GM13977 (cell line): ENCODE results near the gene EPPIN.
"Not testable (repeated sequence)": the region's sequence is repeated elsewhere in the genome, so short reads cannot be mapped to it uniquely, and the experiment has no call there.

ENCODE experiments used
- DNase-seq: peaks from one replicate; pipeline ENCODE4 v3.0.0; 2012; ENCODE audit warnings: low spot score
- in situ Hi-C: fragments of 300-500 bp; cut with MboI; formaldehyde crosslinking; loops from one replicate; pipeline ENCODE4 v1.12.0; 2022; ENCODE audit warnings: low sequenced_read_pairs, low pct_unique_long_range_greater_than_20kb, mixed read lengths, inconsistent platforms; ENCODE audit not compliant: unreplicated experiment
- TF ChIP-seq, protein P1 (sequence below): IDR thresholded peaks from 2 replicates; pipeline ENCODE4 v1.5.1; 2012; ENCODE audit warnings: mild to moderate bottlenecking, control low read depth; ENCODE audit not compliant: insufficient read depth; ENCODE audit errors: extremely low read depth, missing control alignments

EPPIN gene

DNA sequence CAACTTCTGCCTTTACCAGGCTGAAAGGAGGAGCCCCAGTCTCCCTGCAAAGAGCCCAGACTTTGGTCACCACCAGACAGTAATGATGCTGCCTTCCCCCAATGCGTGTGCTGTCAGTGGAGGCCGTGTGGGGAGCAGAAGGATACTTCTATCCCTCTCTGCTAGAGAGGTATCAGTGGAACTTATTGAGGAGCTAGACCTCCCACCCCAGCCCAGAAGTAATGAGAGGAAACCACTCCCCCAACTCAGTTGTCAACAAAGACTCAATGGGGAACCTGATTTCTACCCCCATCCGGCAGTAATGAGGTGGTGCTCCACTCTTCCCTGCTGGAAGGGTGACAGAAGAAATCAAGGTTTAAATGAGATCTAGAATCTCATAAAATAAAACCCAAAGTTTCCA lies 36.3 kb upstream of the EPPIN start:
- TF ChIP-seq, protein P1, sequence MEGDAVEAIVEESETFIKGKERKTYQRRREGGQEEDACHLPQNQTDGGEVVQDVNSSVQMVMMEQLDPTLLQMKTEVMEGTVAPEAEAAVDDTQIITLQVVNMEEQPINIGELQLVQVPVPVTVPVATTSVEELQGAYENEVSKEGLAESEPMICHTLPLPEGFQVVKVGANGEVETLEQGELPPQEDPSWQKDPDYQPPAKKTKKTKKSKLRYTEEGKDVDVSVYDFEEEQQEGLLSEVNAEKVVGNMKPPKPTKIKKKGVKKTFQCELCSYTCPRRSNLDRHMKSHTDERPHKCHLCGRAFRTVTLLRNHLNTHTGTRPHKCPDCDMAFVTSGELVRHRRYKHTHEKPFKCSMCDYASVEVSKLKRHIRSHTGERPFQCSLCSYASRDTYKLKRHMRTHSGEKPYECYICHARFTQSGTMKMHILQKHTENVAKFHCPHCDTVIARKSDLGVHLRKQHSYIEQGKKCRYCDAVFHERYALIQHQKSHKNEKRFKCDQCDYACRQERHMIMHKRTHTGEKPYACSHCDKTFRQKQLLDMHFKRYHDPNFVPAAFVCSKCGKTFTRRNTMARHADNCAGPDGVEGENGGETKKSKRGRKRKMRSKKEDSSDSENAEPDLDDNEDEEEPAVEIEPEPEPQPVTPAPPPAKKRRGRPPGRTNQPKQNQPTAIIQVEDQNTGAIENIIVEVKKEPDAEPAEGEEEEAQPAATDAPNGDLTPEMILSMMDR: no peak
- DNase-seq: no peak
- in situ Hi-C loops: loop anchor here (25.0 kb wide), 1 partner anchor 179 kb away; no protein-coding TSS in a partner anchor

DNA sequence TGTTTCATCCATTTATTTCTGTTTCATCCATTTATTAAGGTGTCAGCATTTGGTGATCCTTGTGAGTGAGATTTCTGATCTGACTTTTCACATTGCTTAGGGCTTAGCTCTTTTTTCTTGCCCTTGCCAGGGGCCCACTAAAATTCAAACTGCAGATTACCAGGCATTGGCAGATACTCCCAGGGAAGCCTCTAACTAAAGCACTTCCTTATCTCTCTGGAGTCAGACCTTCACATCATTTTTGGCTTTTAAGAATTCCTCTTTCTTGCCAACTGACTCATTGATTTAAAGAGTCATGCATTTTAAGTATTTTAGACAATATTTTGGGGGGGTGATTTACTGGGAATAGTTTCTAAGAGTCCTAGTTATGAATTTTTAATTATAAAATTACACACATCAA lies 34.5 kb upstream of the EPPIN start:
- no peak for DNase-seq
- TF ChIP-seq, protein P1: no peak
- in situ Hi-C loops: loop anchor here (25.0 kb wide), 1 partner anchor 181 kb away; no protein-coding TSS in a partner anchor

DNA sequence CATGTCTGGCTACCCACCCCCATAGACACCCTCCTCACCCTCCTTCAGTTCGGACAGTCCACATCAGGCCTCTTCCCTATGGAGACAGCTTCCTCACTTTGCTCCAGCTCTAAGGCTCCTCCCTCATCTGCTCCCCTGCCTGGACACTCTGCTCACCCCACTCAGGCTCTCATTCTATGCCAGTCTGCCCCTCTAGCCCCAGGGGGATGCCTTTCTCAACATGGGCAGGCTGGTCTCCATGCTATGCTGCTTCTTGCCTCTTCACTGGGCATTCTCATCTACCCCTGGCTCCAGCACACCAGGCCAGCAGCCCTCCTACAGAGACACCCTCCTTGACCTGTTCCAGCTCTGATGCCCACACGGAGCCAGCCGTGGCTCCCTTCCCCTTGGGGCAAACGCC lies 32.0 kb upstream of the EPPIN start, which contains the start of gene WFDC8:
WFDC8 (minus strand) TSS at position 101 of the 400 bp plus-strand sequence; CDS start at position 64, 37 bp downstream.
- TF ChIP-seq, protein P1: no peak
- in situ Hi-C loops: loop anchor here (25.0 kb wide), 1 partner anchor 183 kb away; no protein-coding TSS in a partner anchor
- no peak for DNase-seq

DNA sequence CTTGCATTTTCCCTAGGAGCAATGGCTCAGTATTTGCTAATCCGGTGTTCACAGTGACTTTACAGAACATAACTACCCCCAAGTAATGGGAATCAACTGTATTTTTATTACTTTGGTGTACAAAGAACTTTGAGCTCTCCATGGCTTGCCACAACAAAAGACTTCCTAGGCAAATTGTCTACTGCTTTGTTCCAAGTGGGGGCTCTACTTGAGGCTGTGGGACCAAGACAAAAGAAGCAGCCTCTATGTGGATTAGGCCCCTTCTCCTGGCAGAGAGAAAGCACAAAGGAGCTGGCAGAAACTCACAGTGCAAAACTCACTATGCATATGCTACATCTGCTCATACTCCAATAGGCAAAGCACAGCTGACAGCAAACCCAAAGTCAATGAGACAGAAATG lies 31.0 kb upstream of the EPPIN start:
- in situ Hi-C loops: loop anchor here (25.0 kb wide), 1 partner anchor 184 kb away; no protein-coding TSS in a partner anchor
- DNase-seq: no peak
- TF ChIP-seq, protein P1: no peak

DNA sequence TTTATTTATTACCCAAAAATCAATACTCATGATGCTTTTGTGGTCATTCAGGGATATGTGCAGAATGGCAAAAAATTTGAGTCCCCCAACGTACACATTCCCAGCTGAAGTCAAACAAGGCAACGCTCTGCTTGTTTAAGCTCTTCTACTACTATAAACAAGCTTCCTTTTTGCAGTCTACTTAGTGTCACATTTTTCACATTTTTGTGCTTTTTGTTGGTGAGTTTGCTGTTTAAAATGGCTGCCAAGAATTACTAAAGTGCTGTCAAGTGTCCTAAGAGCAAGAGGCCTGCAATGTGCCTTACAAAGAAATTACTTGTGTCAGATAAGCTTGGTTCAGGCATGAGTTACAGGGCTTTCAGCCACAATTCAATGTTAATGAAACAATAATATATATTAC lies 29.8 kb upstream of the EPPIN start:
- TF ChIP-seq, protein P1: no peak
- DNase-seq: no peak
- in situ Hi-C loops: loop anchor here (25.0 kb wide), 1 partner anchor 185 kb away; no protein-coding TSS in a partner anchor

DNA sequence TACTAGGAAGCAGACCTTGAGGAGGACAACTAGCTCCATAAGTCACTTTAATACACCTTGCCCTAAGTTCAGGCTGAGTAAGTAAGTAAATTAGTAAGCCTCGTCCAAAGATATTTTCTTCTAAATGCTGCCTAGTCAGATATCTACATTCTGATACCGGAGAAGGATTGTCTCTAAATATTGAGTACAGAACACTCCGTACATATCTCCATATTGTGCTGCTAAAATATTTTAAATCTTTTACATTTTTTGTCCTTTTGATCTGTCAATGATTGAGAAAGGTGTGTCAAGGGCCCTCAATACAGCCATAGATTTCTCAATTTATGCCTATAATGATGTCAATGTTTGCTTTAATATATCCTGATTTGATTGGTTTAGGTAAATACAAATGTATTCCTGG lies 28.7 kb upstream of the EPPIN start:
- TF ChIP-seq, protein P1: no peak
- in situ Hi-C loops: loop anchor here (25.0 kb wide), 1 partner anchor 186 kb away; no protein-coding TSS in a partner anchor
- no peak for DNase-seq

DNA sequence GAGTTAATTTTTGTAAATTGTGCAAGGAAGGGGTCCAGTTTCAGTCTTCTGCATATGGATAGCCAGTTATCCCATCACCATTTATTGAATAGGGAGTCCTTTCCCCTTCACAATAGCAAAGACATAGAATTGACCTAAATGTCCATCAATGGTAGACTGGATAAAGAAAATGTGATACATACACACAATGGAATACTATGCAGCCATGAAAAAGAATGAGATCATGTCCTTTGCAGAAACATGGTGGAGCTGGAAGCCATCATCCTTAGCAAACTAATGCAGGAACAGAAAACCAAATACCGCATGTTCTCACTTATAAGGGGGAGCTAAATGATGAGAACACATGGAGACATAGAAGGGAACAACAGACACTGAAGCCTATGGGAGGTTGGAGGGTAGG lies 22.4 kb upstream of the EPPIN start:
- in situ Hi-C loops, DNase-seq: not testable (repeated sequence)
